HepG2 (cell line): ENCODE data around the gene EXPH5. TPM values are rescaled to one million over a fixed set of nuclear protein-coding genes. Genes with fewer than 3 reads are reported as not detected.
A peak's percentile ranks its signal among the peaks of the same experiment; 100 is the strongest.

Experiments used
- BCLAF1 ChIP-seq: fragments of 450-650 bp; IDR thresholded peaks from 2 replicates; pipeline ENCODE4 v1.6.1; 2017; ENCODE audit warnings: mild to moderate bottlenecking
- BORCS8-MEF2B ChIP-seq: sonication (generic); formaldehyde crosslinking; IDR thresholded peaks from 2 replicates; pipeline ENCODE4 v1.8.0; 2022; ENCODE audit warnings: mild to moderate bottlenecking, missing genetic modification reagents
- CCDC6 ChIP-seq: sonication (generic); formaldehyde crosslinking; IDR thresholded peaks from 2 replicates; pipeline ENCODE4 v1.8.1; 2022; ENCODE audit warnings: mild to moderate bottlenecking, missing genetic modification reagents, moderate library complexity
- FOXO1 ChIP-seq: sonication (generic); formaldehyde crosslinking; IDR thresholded peaks from 2 replicates; pipeline ENCODE4 v1.4.0; 2020; ENCODE audit warnings: missing genetic modification reagents
- GLMP ChIP-seq: sonication (generic); formaldehyde crosslinking; IDR thresholded peaks from 2 replicates; pipeline ENCODE4 v1.9.0; 2021; ENCODE audit warnings: missing genetic modification reagents, mild to moderate bottlenecking, borderline replicate concordance
- PRDM15 ChIP-seq: sonication (generic); formaldehyde crosslinking; IDR thresholded peaks from 2 replicates; pipeline ENCODE4 v1.4.0; 2020; ENCODE audit warnings: missing genetic modification reagents
- RBFOX2 ChIP-seq: fragments of 200-400 bp; formaldehyde crosslinking; IDR thresholded peaks from 2 replicates; pipeline ENCODE4 v1.6.1; 2017; ENCODE audit warnings: low read depth, mild to moderate bottlenecking, low read length
- SAFB2 ChIP-seq: sonication (generic); formaldehyde crosslinking; IDR thresholded peaks from 2 replicates; pipeline ENCODE4 v1.5.1; 2020; ENCODE audit warnings: missing genetic modification reagents, low read depth, mild to moderate bottlenecking, borderline replicate concordance
- SMAD9 ChIP-seq: sonication (generic); formaldehyde crosslinking; IDR thresholded peaks from 2 replicates; pipeline ENCODE4 v1.5.1; 2020; ENCODE audit warnings: mild to moderate bottlenecking, missing genetic modification reagents
- SRY ChIP-seq: sonication (generic); formaldehyde crosslinking; IDR thresholded peaks from 2 replicates; pipeline ENCODE4 v1.8.0; 2022; ENCODE audit warnings: mild to moderate bottlenecking, missing genetic modification reagents
- ZBTB2 ChIP-seq: sonication (generic); formaldehyde crosslinking; IDR thresholded peaks from 2 replicates; pipeline ENCODE4 v1.8.0; 2022; ENCODE audit warnings: low read depth, missing genetic modification reagents
- ZNF138 ChIP-seq: sonication (generic); formaldehyde crosslinking; IDR thresholded peaks from 2 replicates; pipeline ENCODE4 v1.5.0; 2020; ENCODE audit warnings: mild to moderate bottlenecking, low read depth, missing genetic modification reagents
- ZNF160 ChIP-seq: sonication (generic); formaldehyde crosslinking; IDR thresholded peaks from 2 replicates; pipeline ENCODE4 v1.8.0; 2022; ENCODE audit warnings: mild to moderate bottlenecking, inconsistent platforms, missing genetic modification reagents
- ZNF234 ChIP-seq: sonication (generic); formaldehyde crosslinking; conservative IDR thresholded peaks from 2 replicates; pipeline ENCODE4 v1.5.1; 2020; ENCODE audit warnings: mild to moderate bottlenecking, missing genetic modification reagents
- ZNF326 ChIP-seq: sonication (generic); formaldehyde crosslinking; IDR thresholded peaks from 2 replicates; pipeline ENCODE4 v1.4.0; 2020; ENCODE audit warnings: missing genetic modification reagents, borderline replicate concordance
- ZNF513 ChIP-seq: sonication (generic); formaldehyde crosslinking; conservative IDR thresholded peaks from 2 replicates; pipeline ENCODE4 v1.5.0; 2020; ENCODE audit warnings: missing genetic modification reagents
- ZNF703 ChIP-seq: sonication (generic); formaldehyde crosslinking; IDR thresholded peaks from 2 replicates; pipeline ENCODE4 v1.5.1; 2020; ENCODE audit warnings: missing genetic modification reagents, mild to moderate bottlenecking, moderate library complexity, borderline replicate concordance
- polyA plus RNA-seq, 8 experiments: library from polyadenylated mRNA; depleted of rRNA in 3 of 8; stranded (reverse) in 7 of 8; unstranded in 1 of 8; fragments of >200 nt; fragmentation: Illumina TruSeq in 4 of 8; extraction: Trizol in 4 of 8; gene quantifications; 2 replicates each; pipeline versions ENCODE4 v1.2.1 to v1.2.3, GENCODE V29; 2011 to 2016; ENCODE audit warnings: low read depth in 4 of 8, missing spikeins in 1 of 8, mixed read lengths in 1 of 8; ENCODE audit not compliant: insufficient read depth in 1 of 8
- total RNA-seq, 5 experiments: library from RNA; depleted of rRNA; stranded (reverse); fragments of >200 nt; fragmentation: Illumina TruSeq; extraction: Trizol; gene quantifications; 2 replicates each; pipeline ENCODE4 v1.2.3, GENCODE V29; 2016; ENCODE audit warnings: low read depth in 1 of 5

EXPH5 gene
- total and polyA plus RNA-seq, 2 of the 13 experiments (the other 11 are each of a cell fraction or from before 2014, with no cell fraction given), result under 0.01 to 0.02 TPM

- TF ChIP-seq ZNF138 (CRISPR knock-in tag) (no peak; the same call in 1 of the 2 replicates), CCDC6 (CRISPR knock-in tag) (peak; percentile 16; the same call in 1 of the 2 replicates), ZNF703 (no peak), PRDM15 (CRISPR knock-in tag) (peak; percentile 46; the same call in 1 of the 2 replicates), ZBTB2 (CRISPR knock-in tag) (peak; percentile 32; the same call in 1 of the 2 replicates), BORCS8-MEF2B (peak; percentile 25; the same call in 1 of the 2 replicates), ZNF326 (CRISPR knock-in tag) (no peak), SRY (peak; percentile 59; the same call in 1 of the 2 replicates), ZNF234 (CRISPR knock-in tag) (peak; percentile 69; the same call in 1 of the 2 replicates), BCLAF1 (no peak), SMAD9 (CRISPR knock-in tag) (0 out of 2 replicates have a peak, but pooled peaks have one; percentile 59), ZNF160 (no peak; the same call in 1 of the 2 replicates), ZNF513 (CRISPR knock-in tag) (no peak), RBFOX2 (peak; percentile 80), SAFB2 (no peak), GLMP (CRISPR knock-in tag) (no peak), FOXO1 (CRISPR knock-in tag) (no peak)
Observed at GRCh38 chr11:108498046-108498815, 95.3 kb downstream of the EXPH5 start, which contains the start of gene POGLUT3 (continued).
